ENCODE data around the gene KASH5. TPM values are rescaled to one million over a fixed set of nuclear protein-coding genes. Genes with fewer than 3 reads are reported as not detected.

The KASH5 gene
- total and polyA plus RNA-seq, 7 experiments from 2014 or later, result 0.27 to 0.97 (median 0.42) TPM; not detected in 4

- CTCF ChIA-PET, result interaction anchor here (0.6 to 3.4 kb wide), 20 partner anchors 9 to 287 kb away, joined by 3 to 28 read pairs (median 4); partner anchors contain the start of genes ALDH16A1, FLT3LG, PIH1D1 and SLC17A7
- POLR2A ChIA-PET, result interaction anchor here (0.6 to 2.0 kb wide), 13 partner anchors 10 to 256 kb away, joined by 3 to 13 read pairs (median 3); partner anchors contain the start of genes CD37 and PIH1D1
- H3K27ac ChIP-seq (ENCODE audit: low read depth, low read length), result no peak overlapping the region
Measured at GRCh38 chr19:49391581-49392399, 3.7 kb downstream of the KASH5 start.

DNA sequence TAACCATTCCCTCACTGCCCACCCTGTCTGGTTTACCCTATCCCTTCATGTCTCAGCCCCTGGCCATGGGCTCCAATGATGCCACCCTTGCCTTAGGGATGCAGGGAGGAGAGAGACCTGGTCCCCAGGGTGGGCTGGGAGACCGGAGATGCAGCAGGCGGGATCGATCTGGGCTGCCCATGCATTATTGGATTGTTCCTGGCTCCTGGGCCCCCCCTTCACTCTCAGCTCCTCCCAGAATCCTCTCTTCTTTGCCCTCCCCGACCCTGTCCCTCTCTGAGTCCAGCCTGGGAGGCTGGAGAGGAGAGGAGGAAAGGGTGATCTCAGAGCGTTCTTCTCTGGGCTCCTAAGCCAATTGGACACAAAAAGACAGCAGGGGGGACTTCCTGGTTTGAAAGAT, 5.8 kb downstream of the KASH5 start:
- Histone ChIP-seq H3K27me3 (ENCODE audit: control insufficient read depth in 2 of 2, insufficient read depth in 2 of 2, low read length in 2 of 2) (no peaks in the 10 kb centered on the region), H3K9me3 (ENCODE audit: control insufficient read depth in 2 of 3, low read length in 3 of 3) (no peaks in the 10 kb centered on the region), H3K4me3 (ENCODE audit: low read length) (no peak overlapping the region), H3K4me1 (ENCODE audit: control insufficient read depth in 2 of 2, insufficient read depth in 2 of 2, low read length in 2 of 2) (peaks cover 6 to 24% of the 10 kb centered on the region in 2 donors), H3K36me3 (ENCODE audit: control insufficient read depth in 2 of 3, insufficient read depth in 3 of 3, low read length in 3 of 3) (no peaks in the 10 kb centered on the region), H3K27ac (ENCODE audit: low read depth, low read length) (no peak overlapping the region)
- Mint-ChIP-seq H3K4me3 (no peak overlapping the region), H3K36me3 (no peaks in the 10 kb centered on the region), H3K27me3 (peaks cover 0 to 8% (median 3%) of the 10 kb centered on the region in 5 donors), H3K9me3 (peaks cover 0 to 4% (median 0%) of the 10 kb centered on the region in 11 donors), H3K27ac (no peak overlapping the region), H3K4me1 (peaks cover 18 to 29% (median 25%) of the 10 kb centered on the region in 7 donors)
- DNase-seq (no peak), ATAC-seq (no peak)
- intact Hi-C loops (cut with micrococcal nuclease), result loop anchor here in 1 of 2 donors (5.0 kb wide), 1 partner anchor 288 kb away; no protein-coding TSS in a partner anchor
- ChIA-PET CTCF (interaction anchor here (0.7 to 3.4 kb wide), 6 partner anchors 18 to 82 kb away, joined by 3 to 28 read pairs (median 5); partner anchors contain the start of genes GFY and SLC17A7), POLR2A (interaction anchor here (0.6 to 1.6 kb wide), 6 partner anchors 9 to 133 kb away, joined by 3 to 5 read pairs (median 3); no protein-coding TSS in a partner anchor)

More at GRCh38 chr19:49391581-49392399, 3.7 kb downstream of the KASH5 start:
- Histone ChIP-seq H3K27me3 (ENCODE audit: control insufficient read depth in 2 of 2, insufficient read depth in 2 of 2, low read length in 2 of 2) (no peaks in the 10 kb centered on the region), H3K4me3 (ENCODE audit: low read length) (no peak overlapping the region), H3K9me3 (ENCODE audit: control insufficient read depth in 2 of 3, low read length in 3 of 3) (no peaks in the 10 kb centered on the region), H3K36me3 (ENCODE audit: control insufficient read depth in 2 of 3, insufficient read depth in 3 of 3, low read length in 3 of 3) (no peaks in the 10 kb centered on the region), H3K4me1 (ENCODE audit: control insufficient read depth in 2 of 2, insufficient read depth in 2 of 2, low read length in 2 of 2) (peaks cover 7 to 13% of the 10 kb centered on the region in 2 donors)
- Mint-ChIP-seq H3K36me3 (no peaks in the 10 kb centered on the region), H3K4me1 (peaks cover 6 to 26% (median 10%) of the 10 kb centered on the region in 7 donors), H3K27me3 (peaks cover 0 to 11% (median 3%) of the 10 kb centered on the region in 5 donors), H3K27ac (peak overlapping the region in 6 of 9 donors; percentile 1 to 84 (median 54)), H3K9me3 (peaks cover 0 to 2% (median 0%) of the 10 kb centered on the region in 11 donors), H3K4me3 (peak overlapping the region in 2 of 10 donors; percentile 3 to 51)
- intact Hi-C loops (cut with micrococcal nuclease), result loop anchor here (1.0 to 5.0 kb wide), 8 partner anchors 30 to 291 kb away; no protein-coding TSS in a partner anchor
- peak; percentile 89 for ATAC-seq
- DNase-seq, result peak; percentile 61 to 82 (median 74)

DNA sequence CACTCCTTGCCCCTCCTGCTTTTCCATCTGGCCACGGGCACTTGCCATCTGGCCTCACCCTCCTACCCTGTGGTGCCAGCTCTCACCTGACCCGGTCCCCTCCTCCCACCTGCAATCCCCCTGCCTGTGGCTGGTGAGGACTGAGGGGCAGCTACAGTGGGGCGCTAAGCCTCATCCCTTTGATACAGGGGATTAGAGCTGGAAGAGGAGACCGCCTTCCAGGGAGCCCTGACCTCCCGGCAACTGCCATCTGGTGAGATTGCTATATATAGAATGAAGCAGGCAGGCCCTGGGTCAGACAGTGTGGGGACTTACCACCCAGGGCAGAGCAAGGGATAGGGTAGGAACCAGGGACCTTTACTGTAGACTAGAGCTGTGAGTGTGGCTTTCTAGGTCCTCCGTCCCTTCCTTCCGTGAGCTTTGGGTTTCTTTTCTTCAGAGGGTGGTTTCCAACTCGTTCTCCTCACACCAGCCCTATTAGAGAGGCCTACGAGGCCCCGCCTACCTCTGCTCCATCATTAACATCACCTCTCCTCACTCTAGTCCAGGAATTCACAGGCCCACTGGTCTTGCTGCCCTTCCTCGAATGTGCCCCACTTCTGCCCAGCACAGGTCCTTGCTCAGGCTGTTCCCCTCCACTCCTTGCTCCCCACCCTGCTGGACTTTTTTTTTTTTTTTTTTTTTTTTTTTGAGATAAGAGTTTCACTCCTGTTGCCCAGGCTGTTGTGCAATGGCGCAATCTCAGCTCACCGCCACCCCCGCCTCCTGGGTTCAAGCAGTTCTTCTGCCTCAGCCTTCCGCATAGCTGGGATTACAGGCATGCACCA, 7.7 kb downstream of the KASH5 start:
- ATAC-seq (no peak), DNase-seq (no peak)
- H3K27me3 ChIP-seq (ENCODE audit: control insufficient read depth in 2 of 2, insufficient read depth in 2 of 2, low read length in 2 of 2), result no peaks in the 10 kb centered on the region
- no peaks in the 10 kb centered on the region for H3K36me3 Mint-ChIP-seq
- H3K27me3 Mint-ChIP-seq, result peaks cover 0 to 6% (median 3%) of the 10 kb centered on the region in 5 donors
- H3K27ac ChIP-seq (ENCODE audit: low read depth, low read length), result no peak overlapping the region
- POLR2A ChIA-PET, result interaction anchor here (0.7 to 0.8 kb wide), 2 partner anchors 16 to 47 kb away, joined by 3 to 4 read pairs; no protein-coding TSS in a partner anchor
- H3K4me3 Mint-ChIP-seq, result no peak overlapping the region
- intact Hi-C loops (cut with micrococcal nuclease), result no loop called here
- peaks cover 6 to 27% of the 10 kb centered on the region in 2 donors for H3K4me1 ChIP-seq (ENCODE audit: control insufficient read depth in 2 of 2, insufficient read depth in 2 of 2, low read length in 2 of 2)
- H3K27ac Mint-ChIP-seq, result no peak overlapping the region
- H3K4me3 ChIP-seq (ENCODE audit: low read length), result no peak overlapping the region
- no peaks in the 10 kb centered on the region for H3K9me3 ChIP-seq (ENCODE audit: control insufficient read depth in 2 of 3, low read length in 3 of 3)
- peaks cover 19 to 37% (median 30%) of the 10 kb centered on the region in 7 donors for H3K4me1 Mint-ChIP-seq
- CTCF ChIA-PET, result interaction anchor here (0.7 to 0.8 kb wide), 2 partner anchors 75 to 344 kb away, joined by 3 to 4 read pairs; no protein-coding TSS in a partner anchor
- H3K9me3 Mint-ChIP-seq, result peaks cover 0 to 4% (median 0%) of the 10 kb centered on the region in 11 donors
- H3K36me3 ChIP-seq (ENCODE audit: control insufficient read depth in 2 of 3, insufficient read depth in 3 of 3, low read length in 3 of 3), result no peaks in the 10 kb centered on the region

DNA sequence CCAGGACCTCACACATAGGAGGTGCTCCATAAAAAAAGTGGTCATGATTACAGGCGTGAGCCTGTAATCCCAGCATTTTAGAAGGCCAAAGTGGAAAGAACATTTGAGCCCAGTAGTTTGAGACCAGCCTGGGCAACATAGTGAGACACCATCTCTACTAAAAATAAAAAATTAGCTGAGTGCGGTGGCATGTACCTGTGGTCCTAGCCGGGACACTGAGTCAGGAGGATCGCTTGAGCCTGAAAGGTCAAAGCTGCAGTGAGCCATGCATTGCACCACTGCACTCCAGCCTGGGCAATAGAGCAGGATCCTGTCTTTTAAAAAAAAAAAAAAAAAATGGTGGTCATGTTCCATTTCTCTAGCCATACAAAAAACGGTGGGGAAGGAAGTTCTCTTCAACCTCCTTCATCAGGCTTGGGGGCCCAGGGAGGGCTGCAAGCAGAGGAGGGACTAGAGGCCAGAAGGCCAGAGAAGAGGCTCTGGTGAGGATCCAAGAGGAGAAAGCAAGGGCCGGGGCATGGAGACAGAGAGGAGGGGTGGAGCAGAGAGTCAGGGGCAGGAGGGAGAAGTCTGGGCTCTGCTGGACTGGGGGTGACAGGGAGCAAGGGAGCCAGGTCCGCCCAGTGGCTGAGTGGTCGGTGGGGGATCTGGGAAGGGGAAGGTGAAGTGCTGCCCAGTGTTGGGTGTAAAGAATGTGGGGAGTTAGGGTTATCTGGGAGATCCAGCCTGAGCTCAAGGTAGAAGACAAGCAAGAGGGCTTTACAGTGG, 8.9 kb downstream of the KASH5 start:
- no peak overlapping the region for H3K4me3 ChIP-seq (ENCODE audit: low read length)
- Mint-ChIP-seq H3K36me3 (no peaks in the 10 kb centered on the region), H3K27ac (peak overlapping the region in 1 of 9 donors; percentile 36), H3K9me3 (peaks cover 0 to 4% (median 0%) of the 10 kb centered on the region in 11 donors), H3K4me3 (peak overlapping the region in 2 of 10 donors; percentile 63 to 72), H3K27me3 (peaks cover 0 to 3% (median 1%) of the 10 kb centered on the region in 5 donors), H3K4me1 (peaks cover 18 to 31% (median 25%) of the 10 kb centered on the region in 7 donors)
- H3K27me3 ChIP-seq (ENCODE audit: control insufficient read depth in 2 of 2, insufficient read depth in 2 of 2, low read length in 2 of 2), result no peaks in the 10 kb centered on the region
- CTCF ChIA-PET, result interaction anchor here (0.7 kb wide), 1 partner anchor 343 kb away, joined by 4 read pairs; no protein-coding TSS in a partner anchor
- ATAC-seq (no peak), DNase-seq (no peak)
- H3K9me3 ChIP-seq (ENCODE audit: control insufficient read depth in 2 of 3, low read length in 3 of 3), result no peaks in the 10 kb centered on the region
- intact Hi-C loops (cut with micrococcal nuclease), result no loop called here
- no peaks in the 10 kb centered on the region for H3K36me3 ChIP-seq (ENCODE audit: control insufficient read depth in 2 of 3, insufficient read depth in 3 of 3, low read length in 3 of 3)
- no peak overlapping the region for H3K27ac ChIP-seq (ENCODE audit: low read depth, low read length)
- POLR2A ChIA-PET, result interaction anchor here (1.2 kb wide), 1 partner anchor 14 kb away, joined by 6 read pairs; no protein-coding TSS in a partner anchor
- peaks cover under 1 to 22% of the 10 kb centered on the region in 2 donors for H3K4me1 ChIP-seq (ENCODE audit: control insufficient read depth in 2 of 2, insufficient read depth in 2 of 2, low read length in 2 of 2)

- H3K27ac ChIP-seq (ENCODE audit: low read depth, low read length), result no peak overlapping the region
- peaks cover 0 to 20% of the 10 kb centered on the region in 2 donors for H3K4me1 ChIP-seq (ENCODE audit: control insufficient read depth in 2 of 2, insufficient read depth in 2 of 2, low read length in 2 of 2)
- H3K27ac Mint-ChIP-seq, result peak overlapping the region in 7 of 9 donors; percentile 36 to 86 (median 70)
- ChIA-PET POLR2A (interaction anchor here (1.1 to 1.2 kb wide), 3 partner anchors 13 to 47 kb away, joined by 3 to 6 read pairs (median 3); no protein-coding TSS in a partner anchor), CTCF (interaction anchor here (0.6 kb wide), 1 partner anchor 15 kb away, joined by 3 read pairs; no protein-coding TSS in a partner anchor)
- no peaks in the 10 kb centered on the region for H3K27me3 Mint-ChIP-seq
- H3K4me1 Mint-ChIP-seq, result peaks cover 14 to 28% (median 23%) of the 10 kb centered on the region in 7 donors
- no peaks in the 10 kb centered on the region for H3K36me3 Mint-ChIP-seq
- no peak overlapping the region for H3K4me3 ChIP-seq (ENCODE audit: low read length)
- intact Hi-C loops (cut with micrococcal nuclease), result no loop called here
- H3K9me3 Mint-ChIP-seq, result peaks cover 0 to 4% (median 0%) of the 10 kb centered on the region in 11 donors
- no peaks in the 10 kb centered on the region for H3K27me3 ChIP-seq (ENCODE audit: control insufficient read depth in 2 of 2, insufficient read depth in 2 of 2, low read length in 2 of 2)
- H3K36me3 ChIP-seq (ENCODE audit: control insufficient read depth in 2 of 3, insufficient read depth in 3 of 3, low read length in 3 of 3), result no peaks in the 10 kb centered on the region
- peak overlapping the region in 8 of 10 donors; percentile 29 to 76 (median 53) for H3K4me3 Mint-ChIP-seq
- no peaks in the 10 kb centered on the region for H3K9me3 ChIP-seq (ENCODE audit: control insufficient read depth in 2 of 3, low read length in 3 of 3)
- peak; percentile 46 for ATAC-seq
- DNase-seq, result peak in 2 of 9 donors; percentile 12 to 28
Measured at GRCh38 chr19:49398001-49398615, 10.1 kb downstream of the KASH5 start.
